ENCODE data around the gene SIGLEC15.
"Not testable (repeated sequence)": the region's sequence is repeated elsewhere in the genome, so short reads cannot be mapped to it uniquely, and the experiment has no call there.

SIGLEC15 gene

GRCh38 chr18:45820106-45820745 is 5.2 kb upstream of the SIGLEC15 start:
- Histone ChIP-seq H3K4me1 (ENCODE audit: control insufficient read depth, insufficient read depth, low read length) (no peaks in the 10 kb centered on the region), H3K9me3 (ENCODE audit: control insufficient read depth in 2 of 2, low read length in 2 of 2) (no peaks in the 10 kb centered on the region), H3K27me3 (ENCODE audit: control insufficient read depth in 1 of 2, insufficient read depth in 2 of 2, low read length in 2 of 2) (no peaks in the 10 kb centered on the region), H3K4me3 (ENCODE audit: low read length in 2 of 2) (no peak overlapping the region), H3K36me3 (ENCODE audit: control insufficient read depth in 2 of 2, insufficient read depth in 2 of 2, low read length in 2 of 2) (no peaks in the 10 kb centered on the region), H3K9ac (ENCODE audit: low read length in 2 of 2) (no peak overlapping the region), H3K27ac (ENCODE audit: low read length) (no peak overlapping the region)

- H3K4me3 ChIP-seq (ENCODE audit: low read length in 2 of 2), result no peak overlapping the region
- no peak overlapping the region for H3K9ac ChIP-seq (ENCODE audit: low read length in 2 of 2)
- H3K27me3 ChIP-seq (ENCODE audit: control insufficient read depth in 1 of 2, insufficient read depth in 2 of 2, low read length in 2 of 2), result no peaks in the 10 kb centered on the region
- H3K9me3 ChIP-seq (ENCODE audit: control insufficient read depth in 2 of 2, low read length in 2 of 2), result no peaks in the 10 kb centered on the region
- H3K36me3 ChIP-seq (ENCODE audit: control insufficient read depth in 2 of 2, insufficient read depth in 2 of 2, low read length in 2 of 2), result no peaks in the 10 kb centered on the region
- no peak overlapping the region for H3K27ac ChIP-seq (ENCODE audit: low read length)
- H3K4me1 ChIP-seq (ENCODE audit: control insufficient read depth, insufficient read depth, low read length), result no peaks in the 10 kb centered on the region
Observed at GRCh38 chr18:45821026-45821425, 4.4 kb upstream of the SIGLEC15 start.

- Histone ChIP-seq H3K27me3 (ENCODE audit: control insufficient read depth in 1 of 2, insufficient read depth in 2 of 2, low read length in 2 of 2) (peaks cover 0 to 2% of the 10 kb centered on the region in 2 donors), H3K4me1 (ENCODE audit: control insufficient read depth, insufficient read depth, low read length) (no peaks in the 10 kb centered on the region), H3K27ac (ENCODE audit: low read length) (no peak overlapping the region), H3K9me3 (ENCODE audit: control insufficient read depth in 2 of 2, low read length in 2 of 2) (no peaks in the 10 kb centered on the region), H3K9ac (ENCODE audit: low read length in 2 of 2) (no peak overlapping the region), H3K36me3 (ENCODE audit: control insufficient read depth in 2 of 2, insufficient read depth in 2 of 2, low read length in 2 of 2) (no peaks in the 10 kb centered on the region), H3K4me3 (ENCODE audit: low read length in 2 of 2) (no peak overlapping the region)
Observed at GRCh38 chr18:45821711-45822110, 3.8 kb upstream of the SIGLEC15 start.

- no peak overlapping the region for H3K4me3 ChIP-seq (ENCODE audit: low read length in 2 of 2)
- no peak overlapping the region for H3K9ac ChIP-seq (ENCODE audit: low read length in 2 of 2)
- H3K9me3 ChIP-seq (ENCODE audit: control insufficient read depth in 2 of 2, low read length in 2 of 2), result no peaks in the 10 kb centered on the region
- H3K4me1 ChIP-seq (ENCODE audit: control insufficient read depth, insufficient read depth, low read length), result peaks cover 3% of the 10 kb centered on the region
- H3K27me3 ChIP-seq (ENCODE audit: control insufficient read depth in 1 of 2, insufficient read depth in 2 of 2, low read length in 2 of 2), result peaks cover 0 to 2% of the 10 kb centered on the region in 2 donors
- H3K27ac ChIP-seq (ENCODE audit: low read length), result no peak overlapping the region
- H3K36me3 ChIP-seq (ENCODE audit: control insufficient read depth in 2 of 2, insufficient read depth in 2 of 2, low read length in 2 of 2), result no peaks in the 10 kb centered on the region
Observed at GRCh38 chr18:45826084-45826483, 609 bp downstream of the SIGLEC15 start.

GRCh38 chr18:45826716-45827115 is 1.2 kb downstream of the SIGLEC15 start:
- not testable (repeated sequence) for H3K27ac ChIP-seq (ENCODE audit: low read length); H3K36me3 ChIP-seq (ENCODE audit: control insufficient read depth in 2 of 2, insufficient read depth in 2 of 2, low read length in 2 of 2); H3K9me3 ChIP-seq (ENCODE audit: control insufficient read depth in 2 of 2, low read length in 2 of 2); H3K4me1 ChIP-seq (ENCODE audit: control insufficient read depth, insufficient read depth, low read length); H3K27me3 ChIP-seq (ENCODE audit: control insufficient read depth in 1 of 2, insufficient read depth in 2 of 2, low read length in 2 of 2); H3K9ac ChIP-seq (ENCODE audit: low read length in 2 of 2); H3K4me3 ChIP-seq (ENCODE audit: low read length in 2 of 2)

GRCh38 chr18:45828917-45829811 is 3.7 kb downstream of the SIGLEC15 start:
- peaks cover 3% of the 10 kb centered on the region for H3K4me1 ChIP-seq (ENCODE audit: control insufficient read depth, insufficient read depth, low read length)
- H3K9me3 ChIP-seq (ENCODE audit: control insufficient read depth in 2 of 2, low read length in 2 of 2), result no peaks in the 10 kb centered on the region
- no peaks in the 10 kb centered on the region for H3K36me3 ChIP-seq (ENCODE audit: control insufficient read depth in 2 of 2, insufficient read depth in 2 of 2, low read length in 2 of 2)
- peaks cover 6 to 8% of the 10 kb centered on the region in 2 donors for H3K27me3 ChIP-seq (ENCODE audit: control insufficient read depth in 1 of 2, insufficient read depth in 2 of 2, low read length in 2 of 2)
- no peak overlapping the region for H3K27ac ChIP-seq (ENCODE audit: low read length)
- H3K9ac ChIP-seq (ENCODE audit: low read length in 2 of 2), result no peak overlapping the region
- H3K4me3 ChIP-seq (ENCODE audit: low read length in 2 of 2), result no peak overlapping the region

GRCh38 chr18:45829855-45830254 is 4.4 kb downstream of the SIGLEC15 start:
- peaks cover 3% of the 10 kb centered on the region for H3K4me1 ChIP-seq (ENCODE audit: control insufficient read depth, insufficient read depth, low read length)
- H3K9ac ChIP-seq (ENCODE audit: low read length in 2 of 2), result no peak overlapping the region
- no peak overlapping the region for H3K4me3 ChIP-seq (ENCODE audit: low read length in 2 of 2)
- H3K27ac ChIP-seq (ENCODE audit: low read length), result no peak overlapping the region
- no peaks in the 10 kb centered on the region for H3K9me3 ChIP-seq (ENCODE audit: control insufficient read depth in 2 of 2, low read length in 2 of 2)
- peaks cover 12 to 13% of the 10 kb centered on the region in 2 donors for H3K27me3 ChIP-seq (ENCODE audit: control insufficient read depth in 1 of 2, insufficient read depth in 2 of 2, low read length in 2 of 2)
- H3K36me3 ChIP-seq (ENCODE audit: control insufficient read depth in 2 of 2, insufficient read depth in 2 of 2, low read length in 2 of 2), result no peaks in the 10 kb centered on the region

- Histone ChIP-seq H3K27ac (ENCODE audit: low read length) (no peak overlapping the region), H3K36me3 (ENCODE audit: control insufficient read depth in 2 of 2, insufficient read depth in 2 of 2, low read length in 2 of 2) (no peaks in the 10 kb centered on the region), H3K27me3 (ENCODE audit: control insufficient read depth in 1 of 2, insufficient read depth in 2 of 2, low read length in 2 of 2) (peaks cover 15 to 17% of the 10 kb centered on the region in 2 donors), H3K4me1 (ENCODE audit: control insufficient read depth, insufficient read depth, low read length) (peaks cover 3% of the 10 kb centered on the region), H3K9ac (ENCODE audit: low read length in 2 of 2) (no peak overlapping the region), H3K4me3 (ENCODE audit: low read length in 2 of 2) (no peak overlapping the region), H3K9me3 (ENCODE audit: control insufficient read depth in 2 of 2, low read length in 2 of 2) (no peaks in the 10 kb centered on the region)
Observed at GRCh38 chr18:45830917-45831316, 5.4 kb downstream of the SIGLEC15 start.

GRCh38 chr18:45833846-45834245 is 8.4 kb downstream of the SIGLEC15 start:
- H3K9ac ChIP-seq (ENCODE audit: low read length in 2 of 2), result no peak overlapping the region
- H3K4me3 ChIP-seq (ENCODE audit: low read length in 2 of 2), result no peak overlapping the region
- H3K36me3 ChIP-seq (ENCODE audit: control insufficient read depth in 2 of 2, insufficient read depth in 2 of 2, low read length in 2 of 2), result no peaks in the 10 kb centered on the region
- H3K27ac ChIP-seq (ENCODE audit: low read length), result no peak overlapping the region
- peaks cover 20% of the 10 kb centered on the region for H3K4me1 ChIP-seq (ENCODE audit: control insufficient read depth, insufficient read depth, low read length)
- H3K27me3 ChIP-seq (ENCODE audit: control insufficient read depth in 1 of 2, insufficient read depth in 2 of 2, low read length in 2 of 2), result peaks cover 31 to 45% of the 10 kb centered on the region in 2 donors
- H3K9me3 ChIP-seq (ENCODE audit: control insufficient read depth in 2 of 2, low read length in 2 of 2), result no peaks in the 10 kb centered on the region

GRCh38 chr18:45834306-45834705 is 8.8 kb downstream of the SIGLEC15 start:
- Histone ChIP-seq H3K27ac (ENCODE audit: low read length) (no peak overlapping the region), H3K27me3 (ENCODE audit: control insufficient read depth in 1 of 2, insufficient read depth in 2 of 2, low read length in 2 of 2) (peaks cover 34 to 50% of the 10 kb centered on the region in 2 donors), H3K9me3 (ENCODE audit: control insufficient read depth in 2 of 2, low read length in 2 of 2) (no peaks in the 10 kb centered on the region)

More at GRCh38 chr18:45834306-45834705, 8.8 kb downstream of the SIGLEC15 start:
- Histone ChIP-seq H3K9ac (ENCODE audit: low read length in 2 of 2) (no peak overlapping the region), H3K36me3 (ENCODE audit: control insufficient read depth in 2 of 2, insufficient read depth in 2 of 2, low read length in 2 of 2) (no peaks in the 10 kb centered on the region), H3K4me3 (ENCODE audit: low read length in 2 of 2) (no peak overlapping the region), H3K4me1 (ENCODE audit: control insufficient read depth, insufficient read depth, low read length) (peaks cover 20% of the 10 kb centered on the region)
